GM12878 (cell line): ENCODE measurements around the gene TSSK3. TPM values are rescaled to one million over a fixed set of nuclear protein-coding genes. Genes with fewer than 3 reads are reported as not detected.

Experiments
- ATAC-seq: fragments of 200-7000 bp; cut with Tn5 transposase; 3 replicates; pipeline ENCODE4 v1.9.1; 2020; ENCODE audit warnings: mild to moderate bottlenecking, moderate library complexity
- BruUV-seq: library from RNA; stranded (reverse); fragments of 400-500 nt; replicated peaks from 2 replicates; lab custom pipeline; 2021; lab: Mats Ljungman, UMichigan
- CTCF ChIA-PET: fragments of 300-600 bp; sonication (Branson Sonifier 250); formaldehyde crosslinking; extraction: SDS; loops from one replicate; lab custom pipeline; 2021; ENCODE audit warnings: inconsistent platforms; lab: Yijun Ruan, JAX
- POLR2A ChIA-PET: fragments of 350-600 bp; formaldehyde crosslinking; extraction: SDS; loops from one replicate; lab custom pipeline; 2021; ENCODE audit warnings: inconsistent platforms; lab: Charles Lee
- RAD21 ChIA-PET: fragments of 300-600 bp; sonication (Branson Sonifier 250); formaldehyde crosslinking; loops from one replicate; lab custom pipeline; 2023; ENCODE audit warnings: antibody characterized with exemption; ENCODE audit not compliant: unreplicated experiment; lab: Charles Lee
- SMC1A ChIA-PET: fragments of 300-600 bp; sonication (Branson Sonifier 250); formaldehyde crosslinking; loops from one replicate; lab custom pipeline; 2023; ENCODE audit not compliant: unreplicated experiment, uncharacterized antibody; lab: Charles Lee
- DNase-seq: peaks from one replicate; pipeline ENCODE4 v3.0.0-alpha.2; 2011; ENCODE audit warnings: low read depth, low spot score
- FAIRE-seq: peaks from 3 replicates; lab custom pipeline; 2011; peaks lifted over from hg19 to GRCh38; lab: Jason Lieb, UNC
- H2AFZ ChIP-seq: 2 replicates; pipeline ENCODE4 v1.6.0; 2011; ENCODE audit warnings: low read depth, low read length, control low read depth; ENCODE audit not compliant: control insufficient read depth
- H3K27ac ChIP-seq: 2 replicates; pipeline ENCODE4 v1.5.1; 2011; ENCODE audit warnings: control low read depth; ENCODE audit not compliant: control insufficient read depth, insufficient read depth
- H3K27me3 ChIP-seq, 2 experiments: replicated peaks in 1 of 2; 2 replicates each; pipeline versions ENCODE4 v1.6.0 to v1.6.1; 2011; ENCODE audit warnings: low read length in 1 of 2; ENCODE audit not compliant: control insufficient read depth in 2 of 2, insufficient read depth in 2 of 2
- H3K36me3 ChIP-seq, 2 experiments: 2 replicates each; pipeline ENCODE4 v1.5.1; 2011; ENCODE audit warnings: low read length in 1 of 2; ENCODE audit not compliant: control insufficient read depth in 2 of 2, insufficient read depth in 2 of 2
- H3K4me1 ChIP-seq: 2 replicates; pipeline ENCODE4 v1.6.1; 2011; ENCODE audit warnings: mild to moderate bottlenecking, low read length, moderate library complexity, mixed read lengths; ENCODE audit not compliant: control insufficient read depth, insufficient read depth
- H3K4me2 ChIP-seq: 2 replicates; pipeline ENCODE4 v1.6.0; 2011; ENCODE audit warnings: control low read depth; ENCODE audit not compliant: control insufficient read depth, insufficient read depth
- H3K4me3 ChIP-seq: fragments of 200-600 bp; sonication (generic); 2 replicates; pipeline ENCODE4 v1.5.1; 2016
- H3K79me2 ChIP-seq: 2 replicates; pipeline ENCODE4 v1.6.0; 2011; ENCODE audit warnings: low read length; ENCODE audit not compliant: control insufficient read depth, insufficient read depth
- H3K9ac ChIP-seq: 2 replicates; pipeline ENCODE4 v1.8.0; 2011; ENCODE audit warnings: low read length, control low read depth, mixed read lengths; ENCODE audit not compliant: control insufficient read depth, insufficient read depth
- H3K9me3 ChIP-seq: replicated peaks from 3 replicates; pipeline ENCODE4 v1.5.1; 2011; ENCODE audit warnings: mild to moderate bottlenecking, low read length; ENCODE audit not compliant: control insufficient read depth, insufficient read depth
- H4K20me1 ChIP-seq: 2 replicates; pipeline ENCODE4 v1.6.0; 2011; ENCODE audit not compliant: control insufficient read depth, insufficient read depth
- CTCF ChIP-seq, 3 experiments: IDR thresholded peaks in 2 of 3; conservative IDR thresholded peaks in 1 of 3; 2 replicates each; pipeline ENCODE4 v1.5.1; 2011; ENCODE audit warnings: low read depth in 3 of 3, low read length in 3 of 3, mild to moderate bottlenecking in 3 of 3, control low read depth in 2 of 3, moderate library complexity in 2 of 3, inconsistent platforms in 1 of 3, mixed read lengths in 1 of 3; ENCODE audit not compliant: control insufficient read depth in 2 of 3, insufficient read depth in 1 of 3; ENCODE audit errors: extremely low read depth in 1 of 3
- IKZF1 ChIP-seq: fragments of 450-650 bp; conservative IDR thresholded peaks from 2 replicates; pipeline ENCODE4 v1.6.1; 2017; ENCODE audit warnings: antibody characterized with exemption, mild to moderate bottlenecking
- MAX ChIP-seq: IDR thresholded peaks from 2 replicates; pipeline ENCODE4 v1.6.1; 2012; ENCODE audit warnings: low read depth, low read length, improper control_type of control experiment
- NFXL1 ChIP-seq: fragments of 450-650 bp; IDR thresholded peaks from 2 replicates; pipeline ENCODE4 v1.6.1; 2017; ENCODE audit warnings: antibody characterized with exemption, mild to moderate bottlenecking, borderline replicate concordance
- NFYA ChIP-seq: IDR thresholded peaks from 2 replicates; pipeline ENCODE4 v1.6.1; 2011; ENCODE audit warnings: low read depth, mild to moderate bottlenecking, low read length, improper control_type of control experiment, borderline replicate concordance
- PBX3 ChIP-seq: IDR thresholded peaks from 2 replicates; pipeline ENCODE4 v1.6.1; 2011; ENCODE audit warnings: mild to moderate bottlenecking, low read depth, low read length, moderate library complexity; ENCODE audit not compliant: insufficient replicate concordance
- POLR2A ChIP-seq: IDR thresholded peaks from 2 replicates; pipeline ENCODE4 v1.6.1; 2011; ENCODE audit warnings: low read depth, mild to moderate bottlenecking, low read length
- RB1 ChIP-seq: fragments of 450-650 bp; formaldehyde crosslinking; IDR thresholded peaks from 2 replicates; pipeline ENCODE4 v1.6.1; 2017; ENCODE audit warnings: mild to moderate bottlenecking, borderline replicate concordance
- WRNIP1 ChIP-seq: IDR thresholded peaks from 2 replicates; pipeline ENCODE4 v1.6.1; 2011; ENCODE audit warnings: low read depth, low read length, improper control_type of control experiment, borderline replicate concordance
- ZBED1 ChIP-seq: IDR thresholded peaks from 2 replicates; pipeline ENCODE4 v1.6.1; 2016; ENCODE audit warnings: borderline replicate concordance
- ZBTB11 ChIP-seq: fragments of 450-650 bp; formaldehyde crosslinking; IDR thresholded peaks from 2 replicates; pipeline ENCODE4 v1.5.0; 2022; ENCODE audit warnings: mild to moderate bottlenecking, missing genetic modification characterization
- ZNF384 ChIP-seq: IDR thresholded peaks from 2 replicates; pipeline ENCODE4 v1.6.1; 2012; ENCODE audit warnings: low read depth, mild to moderate bottlenecking, low read length, improper control_type of control experiment, borderline replicate concordance
- ZNF622 ChIP-seq: fragments of 450-650 bp; IDR thresholded peaks from 2 replicates; pipeline ENCODE4 v1.6.1; 2017; ENCODE audit warnings: mild to moderate bottlenecking, inconsistent platforms
- ZSCAN29 ChIP-seq: fragments of 450-650 bp; IDR thresholded peaks from 2 replicates; pipeline ENCODE4 v1.6.1; 2017; ENCODE audit warnings: mild to moderate bottlenecking, moderate library complexity
- WGBS: methylation state at CpG from one replicate; pipeline ENCODE4 v1.1.6; 2016; ENCODE audit warnings: low lambda C conversion rate; ENCODE audit not compliant: insufficient replicate concordance, insufficient coverage; ENCODE audit errors: missing lambda C conversion rate; 5-methylcytosine and 5-hydroxymethylcytosine counted together
- in situ Hi-C: fragments of 300-500 bp; cut with MboI; formaldehyde crosslinking; loops from 9 replicates; pipeline ENCODE4 v1.14.3; 2018; ENCODE audit warnings: mixed read lengths
- intact Hi-C: fragments of 100-400 bp; cut with micrococcal nuclease; formaldehyde crosslinking; loops from one replicate; pipeline ENCODE4 v1.14.2; 2022; ENCODE audit not compliant: unreplicated experiment
- polyA plus RNA-seq, 11 experiments: library from polyadenylated mRNA; depleted of rRNA in 4 of 11; unstranded in 6 of 11; stranded (reverse) in 5 of 11; fragments of >200 nt; fragmentation: Nextera tagmentation in 4 of 11; fragmentation: Illumina TruSeq in 1 of 11; extraction: Ambion mirVana in 4 of 11; extraction: Trizol in 1 of 11; gene quantifications; 1 replicate in 1 of 11; 2 replicates in 10 of 11; pipeline versions ENCODE4 v1.2.1 to v1.2.3, GENCODE V29; 2011 to 2016; ENCODE audit warnings: inconsistent platforms in 2 of 11, missing spikeins in 2 of 11, low read depth in 1 of 11
- total RNA-seq, 4 experiments: library from RNA; depleted of rRNA in 3 of 4; stranded (reverse); fragments of >200 nt in 3 of 4; fragmentation: Illumina TruSeq in 1 of 4; extraction: Trizol in 1 of 4; gene quantifications; 2 replicates each; pipeline versions ENCODE4 v1.2.1 to v1.2.3, GENCODE V29; 2013 to 2021

The TSSK3 gene
- total and polyA plus RNA-seq, 10 of the 15 experiments (the other 5 are each of a cell fraction or from before 2014, with no cell fraction given): 0.42 to 0.82 (median 0.60) TPM

- no peak for TF ChIP-seq ZBED1
- TF ChIP-seq CTCF (IDR thresholded peaks at IDR 0.05 in 2 of 3, conservative IDR thresholded peaks at IDR 0.05 in 1 of 3; ENCODE audit: control insufficient read depth in 2 of 3, extremely low read depth in 1 of 3, insufficient read depth in 1 of 3, low read depth in 3 of 3, low read length in 3 of 3): no peak
- TF ChIP-seq PBX3: no peak
- no peak for TF ChIP-seq ZNF384
- no peak for TF ChIP-seq MAX
Observed at GRCh38 chr1:32352831-32353383, 9.4 kb upstream of the TSSK3 start (continued).

GRCh38 chr1:32353431-32353830, 8.9 kb upstream of the TSSK3 start:
- ChIA-PET SMC1A (interaction anchor here (0.6 to 3.6 kb wide), 3 partner anchors 17 to 20 kb away, joined by 3 to 16 read pairs (median 3); partner anchors contain the start of gene MARCKSL1), RAD21 (interaction anchor here (0.7 to 1.6 kb wide), 2 partner anchors 12 to 40 kb away, joined by 3 read pairs; partner anchors contain the start of gene BSDC1), CTCF (interaction anchor here (1.2 to 3.0 kb wide), 5 partner anchors 12 to 133 kb away, joined by 3 to 8 read pairs (median 7); partner anchors contain the start of gene BSDC1), POLR2A (interaction anchor here (1.1 to 5.1 kb wide), 2 partner anchors 16 to 33 kb away, joined by 3 to 46 read pairs; partner anchors contain the start of gene MARCKSL1)
- 65% methylated on average over 2 of the region's 2 CpGs for WGBS
- Histone ChIP-seq H3K4me3 (no peak overlapping the region), H3K4me1 (peaks cover 14% of the 10 kb centered on the region), H3K36me3 (no peaks in the 10 kb centered on the region), H3K79me2 (no peaks in the 10 kb centered on the region; the same call in 1 of the 2 replicates), H3K27me3 (no peaks in the 10 kb centered on the region), H4K20me1 (no peaks in the 10 kb centered on the region), H3K9me3 (no peaks in the 10 kb centered on the region), H3K4me2 (no peak overlapping the region), H2AFZ (no peak overlapping the region), H3K27ac (no peak overlapping the region), H3K9ac (no peak overlapping the region)
- in situ Hi-C loops (no loop called here), intact Hi-C loops (no loop called here)
- FAIRE-seq (no peak), DNase-seq (no peak), ATAC-seq (no peak)
- BruUV-seq: no TSS peak
- no peak for TF ChIP-seq POLR2A
- TF ChIP-seq NFYA: no peak
- TF ChIP-seq ZNF622: no peak
- no peak for TF ChIP-seq ZSCAN29
- no peak for TF ChIP-seq NFXL1
- no peak for TF ChIP-seq RB1
- TF ChIP-seq IKZF1: no peak
- TF ChIP-seq WRNIP1: no peak
- no peak for TF ChIP-seq ZBTB11
